ENCODE data around the gene HSPA8.
"Not testable (repeated sequence)": the region's sequence is repeated elsewhere in the genome, so short reads cannot be mapped to it uniquely, and the experiment has no call there.

Gene HSPA8

GRCh38 chr11:123061403-123062157, at the start of gene HSPA8:
Gene HSPA8 (minus strand): TSS chr11:123062136. CDS start chr11:123061324, 812 bp downstream.
- FAIRE-seq (no peak), DNase-seq (ENCODE audit: low spot score) (peak; percentile 26)

DNA sequence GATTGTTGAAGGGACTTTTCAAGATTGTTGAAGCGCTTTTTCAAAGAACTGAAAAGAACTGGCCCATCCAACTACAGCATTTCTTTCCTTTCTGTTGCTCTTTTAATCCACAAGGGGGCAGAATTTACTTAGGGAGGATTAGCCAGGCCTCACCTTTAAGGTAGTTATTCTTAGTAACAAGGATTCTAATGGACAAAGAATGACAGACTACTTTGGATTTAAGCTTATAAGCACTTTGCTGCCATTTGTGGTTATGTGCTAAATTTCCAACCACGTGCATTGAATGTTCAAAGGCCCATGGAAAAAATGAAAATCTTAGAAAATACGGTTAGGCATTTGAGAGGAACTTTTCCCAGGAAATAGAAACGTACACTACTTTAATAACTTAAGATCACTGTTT, 49.5 kb upstream of the HSPA8 start:
- no peak for FAIRE-seq

GRCh38 chr11:123110397-123110796, 48.5 kb upstream of the HSPA8 start:
- DNase-seq (ENCODE audit: low spot score) (no peak), FAIRE-seq (no peak)

More for the DNA sequence above, 49.5 kb upstream of the HSPA8 start:
- peak; percentile 43 for DNase-seq (ENCODE audit: low spot score)

DNA sequence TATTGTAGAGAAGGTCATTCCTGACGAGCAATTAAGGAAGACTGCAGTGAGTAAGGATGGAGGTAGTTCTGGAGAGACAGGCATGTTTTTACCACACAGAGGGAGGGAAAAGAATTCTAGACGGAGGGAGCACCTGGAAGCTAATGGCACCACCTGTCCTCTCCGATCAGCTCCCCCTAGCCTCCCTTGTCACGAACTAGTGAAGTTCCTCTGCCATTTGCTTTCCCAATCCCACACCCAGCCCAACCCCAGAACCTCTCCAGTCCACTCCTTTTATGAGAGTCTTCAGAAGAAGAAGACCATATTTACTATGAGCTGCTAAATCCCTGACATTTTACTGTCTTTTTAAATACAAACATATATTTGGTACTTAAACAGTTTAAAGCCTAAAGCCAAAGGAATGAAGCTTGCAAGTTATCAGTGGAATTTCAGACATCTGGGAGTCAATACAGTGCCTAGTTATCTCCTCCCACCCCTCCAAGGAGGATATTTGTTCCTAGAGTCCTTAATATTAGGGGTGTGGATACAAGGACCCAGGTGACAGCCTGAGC, 46.1 kb upstream of the HSPA8 start:
- DNase-seq (ENCODE audit: low spot score) (no peak), FAIRE-seq (no peak)

- DNase-seq (ENCODE audit: low spot score): no peak
- FAIRE-seq: no peak
Observed at GRCh38 chr11:123104697-123105096, 42.8 kb upstream of the HSPA8 start.

- FAIRE-seq (no peak), DNase-seq (ENCODE audit: low spot score) (peak; percentile 37)
Observed at GRCh38 chr11:123103326-123103980, 41.5 kb upstream of the HSPA8 start.

DNA sequence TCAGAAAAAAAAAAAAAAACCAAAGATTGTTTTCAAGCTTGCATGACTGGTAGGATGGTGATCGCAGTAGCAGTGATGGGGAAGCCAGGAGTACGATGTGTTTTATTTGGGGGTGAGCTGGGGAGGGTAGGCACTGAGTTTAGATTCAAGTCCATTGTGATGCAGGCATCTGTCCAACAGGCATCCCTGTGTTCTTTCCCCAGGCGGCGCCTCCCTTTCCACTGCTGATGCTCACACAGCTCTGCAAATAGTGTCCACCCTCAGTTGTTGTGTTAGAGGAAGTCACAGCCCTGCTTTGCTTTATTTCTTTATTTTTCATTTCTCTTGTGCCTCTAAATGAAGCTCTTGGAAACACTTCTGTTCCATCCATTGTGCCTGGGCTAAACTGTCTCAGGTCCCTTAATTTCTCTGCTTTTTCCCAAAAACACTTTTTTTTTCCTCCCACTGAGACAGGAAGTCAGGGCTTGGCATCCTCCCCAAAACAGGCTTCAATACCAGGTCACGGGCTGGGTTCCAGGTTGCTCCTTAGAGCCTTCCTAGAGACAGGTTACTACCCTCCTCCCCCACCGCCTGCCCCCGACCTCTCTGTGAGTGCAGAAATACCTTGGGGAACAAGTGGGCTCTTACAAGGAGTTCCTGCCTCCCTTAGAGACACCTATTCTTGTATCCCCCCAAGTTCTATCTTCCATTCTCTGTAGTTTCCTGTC, 38.6 kb upstream of the HSPA8 start:
- no peak for FAIRE-seq
- DNase-seq (ENCODE audit: low spot score): no peak

DNA sequence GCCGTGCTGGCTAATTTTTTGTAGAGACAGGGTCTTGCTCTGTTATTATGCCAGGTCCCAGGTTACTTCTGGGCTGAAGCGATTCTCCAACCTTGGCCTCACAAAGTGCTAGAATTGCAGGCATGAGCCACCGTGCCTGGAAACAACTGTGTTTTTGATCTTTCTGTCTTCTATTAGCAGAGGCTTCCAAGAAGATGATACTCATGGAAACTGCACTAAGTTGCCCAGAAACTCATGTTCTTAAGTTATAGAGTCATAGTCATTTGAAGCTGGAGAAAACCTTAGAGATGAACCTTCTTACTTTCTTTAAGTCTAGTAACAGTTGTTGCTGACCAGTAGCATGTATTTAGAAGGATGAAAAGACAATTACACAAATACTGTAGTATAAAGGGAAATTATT, 37.1 kb upstream of the HSPA8 start:
- DNase-seq (ENCODE audit: low spot score): no peak
- FAIRE-seq: no peak

- FAIRE-seq (no peak), DNase-seq (ENCODE audit: low spot score) (no peak)
Observed at GRCh38 chr11:123093739-123094138, 31.8 kb upstream of the HSPA8 start.

GRCh38 chr11:123091506-123091905, 29.6 kb upstream of the HSPA8 start:
- no peak for FAIRE-seq

DNA sequence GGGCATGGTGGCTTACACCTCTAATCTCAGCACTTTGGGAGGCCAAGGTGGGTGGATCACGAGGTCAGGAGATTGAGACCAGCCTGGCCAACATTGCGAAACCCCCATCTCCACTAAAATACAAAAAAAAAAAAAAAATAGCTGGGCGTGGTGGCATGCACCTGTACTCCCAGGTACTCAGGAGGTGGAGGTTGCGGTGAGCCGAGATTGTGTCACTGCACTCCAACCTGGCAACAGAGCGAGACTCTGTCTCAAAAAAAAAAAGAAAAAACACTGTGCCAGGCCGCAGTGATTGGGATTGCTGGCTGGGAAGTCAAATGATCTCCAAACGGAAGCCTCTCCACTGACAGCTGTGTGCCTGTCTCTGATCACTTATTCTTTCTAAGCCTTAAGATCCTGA, 28.2 kb upstream of the HSPA8 start:
- not testable (repeated sequence) for FAIRE-seq; DNase-seq (ENCODE audit: low spot score)

More at GRCh38 chr11:123091506-123091905, 29.6 kb upstream of the HSPA8 start:
- no peak for DNase-seq (ENCODE audit: low spot score)

GRCh38 chr11:123088896-123089295, 27.0 kb upstream of the HSPA8 start:
- not testable (repeated sequence) for DNase-seq (ENCODE audit: low spot score); FAIRE-seq

GRCh38 chr11:123087657-123088056, 25.7 kb upstream of the HSPA8 start:
- FAIRE-seq; DNase-seq (ENCODE audit: low spot score): not testable (repeated sequence)

- FAIRE-seq (no peak), DNase-seq (ENCODE audit: low spot score) (no peak)
Observed at GRCh38 chr11:123086305-123086704, 24.4 kb upstream of the HSPA8 start.

DNA sequence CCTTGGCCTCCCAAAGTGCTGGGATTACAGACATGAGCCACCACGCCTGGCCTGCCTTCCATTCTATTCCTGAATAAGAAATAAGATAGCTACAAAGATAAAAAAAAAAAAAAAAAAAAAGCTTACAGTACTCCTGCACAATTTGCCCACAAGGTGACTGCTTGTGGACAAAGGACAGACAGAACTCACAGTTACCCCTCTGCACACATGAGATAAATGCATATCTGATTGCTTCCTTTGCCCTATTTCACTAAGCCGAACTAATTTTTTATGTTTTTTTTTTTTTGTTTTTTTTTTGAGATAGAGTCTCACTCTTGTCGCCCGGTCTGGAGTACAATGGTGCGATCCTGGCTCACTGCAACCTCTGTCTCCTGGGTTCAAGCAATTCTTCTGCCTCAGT, 23.6 kb upstream of the HSPA8 start:
- no peak for FAIRE-seq
- DNase-seq (ENCODE audit: low spot score): no peak

DNA sequence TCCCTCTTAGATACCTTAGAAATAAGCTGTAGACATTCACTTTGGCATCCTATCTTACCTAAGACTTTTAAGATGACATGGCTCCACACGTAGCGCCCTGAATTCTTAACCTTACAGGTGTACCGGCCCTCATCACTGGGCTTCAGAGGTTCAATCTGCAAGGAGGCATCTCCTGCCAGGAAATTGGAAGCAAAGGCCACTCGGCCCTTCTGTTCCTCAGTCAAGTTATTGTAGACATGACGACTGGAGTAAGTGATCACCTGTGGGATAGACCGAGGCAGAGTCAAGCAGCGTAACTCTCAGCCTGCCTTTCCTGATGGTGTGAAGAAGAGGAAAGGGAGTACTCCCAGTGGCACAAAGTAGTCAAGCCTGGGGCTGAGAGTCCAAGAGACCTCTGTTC, 22.5 kb upstream of the HSPA8 start:
- DNase-seq (ENCODE audit: low spot score): no peak
- no peak for FAIRE-seq

GRCh38 chr11:123083623-123084029, 21.7 kb upstream of the HSPA8 start:
- DNase-seq (ENCODE audit: low spot score): peak; percentile 82
- no peak for FAIRE-seq

GRCh38 chr11:123082977-123083376, 21.0 kb upstream of the HSPA8 start:
- DNase-seq (ENCODE audit: low spot score) (no peak), FAIRE-seq (no peak)

- no peak for FAIRE-seq
- DNase-seq (ENCODE audit: low spot score): no peak
Observed at GRCh38 chr11:123080015-123080414, 18.1 kb upstream of the HSPA8 start.

GRCh38 chr11:123076484-123076883, 14.5 kb upstream of the HSPA8 start:
- FAIRE-seq: no peak

DNA sequence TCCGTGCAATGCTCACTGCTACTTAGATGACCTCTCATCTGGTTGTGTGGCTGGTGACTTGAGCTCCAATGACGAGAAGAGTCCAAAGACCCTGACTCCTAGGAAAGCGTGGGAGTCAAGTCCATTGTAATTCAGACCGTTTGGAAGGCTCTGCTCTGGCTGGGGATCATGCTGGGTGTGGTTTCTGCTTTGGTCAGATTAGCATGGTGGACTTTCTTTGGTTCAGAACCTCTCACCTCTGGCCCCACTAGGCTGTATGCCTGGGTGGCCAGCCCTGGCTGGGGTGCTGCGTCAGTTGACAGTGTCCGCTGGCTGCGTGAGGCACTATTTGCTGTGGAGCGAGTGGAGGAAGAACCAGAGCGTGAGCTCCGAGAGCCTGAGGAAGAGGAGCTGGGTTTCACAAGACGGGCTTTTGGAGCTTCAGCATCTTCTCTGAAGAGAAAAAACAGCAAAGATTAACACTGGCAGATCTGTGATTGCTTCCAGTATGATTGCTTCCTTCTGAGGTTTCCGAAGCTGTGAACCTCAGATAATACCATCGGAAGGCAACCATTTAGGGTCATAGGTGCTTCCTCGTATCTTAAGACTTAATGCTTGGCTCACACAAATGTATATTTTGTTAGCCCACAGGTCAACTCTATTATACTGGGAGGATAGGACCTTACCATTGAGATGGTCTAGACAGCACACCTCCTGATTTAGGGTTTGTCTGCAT, 11.6 kb upstream of the HSPA8 start:
- DNase-seq (ENCODE audit: low spot score) (no peak), FAIRE-seq (no peak)

More at GRCh38 chr11:123076484-123076883, 14.5 kb upstream of the HSPA8 start:
- no peak for DNase-seq (ENCODE audit: low spot score)
